Stimulated activated CD8-positive, alpha-beta memory T cell treated with anti-CD3 and anti-CD28 coated beads, Interleukin-15, amount 100 ng/mL, for 4 hours (primary cell): ENCODE data around the gene KLK4.

Experiments
- DNase-seq, 2 donors: peaks; one replicate each; pipeline ENCODE4 v3.0.0-alpha.2; 2020; ENCODE audit warnings: low read depth in 2 of 2

The KLK4 gene

GRCh38 chr19:50911206-50912101, at the start of gene KLK4:
TSS of gene KLK4 (minus strand) at chr19:50911395. CDS start at chr19:50910738, 657 bp downstream.
- no peak for DNase-seq

- no peak for DNase-seq
These were observed 48.7 kb upstream of the KLK4 start for GRCh38 chr19:50959731-50960500.

- no peak for DNase-seq
These were observed 46.4 kb upstream of the KLK4 start for GRCh38 chr19:50957587-50957986.

- no peak for DNase-seq
These were observed 41.7 kb upstream of the KLK4 start, which contains the start of gene KLK5 for GRCh38 chr19:50952910-50953309. TSS of gene KLK5 (minus strand) at chr19:50953038. CDS start at chr19:50952657, 381 bp downstream.

GRCh38 chr19:50949861-50950260, 38.7 kb upstream of the KLK4 start:
- DNase-seq, result no peak

- DNase-seq, result no peak
These were observed 35.9 kb upstream of the KLK4 start for GRCh38 chr19:50947123-50947522.

- no peak for DNase-seq
These were observed 33.6 kb upstream of the KLK4 start for GRCh38 chr19:50944795-50945194.

GRCh38 chr19:50943074-50943828, 32.1 kb upstream of the KLK4 start:
- no peak for DNase-seq

GRCh38 chr19:50939596-50939995, 28.4 kb upstream of the KLK4 start:
- no peak for DNase-seq

- no peak for DNase-seq
These were observed 22.4 kb upstream of the KLK4 start for GRCh38 chr19:50933640-50934039.

GRCh38 chr19:50932690-50933083, 21.5 kb upstream of the KLK4 start:
- DNase-seq, result no peak

- DNase-seq, result no peak
These were observed 21.0 kb upstream of the KLK4 start for GRCh38 chr19:50932018-50932689.

- no peak for DNase-seq
These were observed 19.8 kb upstream of the KLK4 start for GRCh38 chr19:50931023-50931422.

- no peak for DNase-seq
These were observed 17.6 kb upstream of the KLK4 start for GRCh38 chr19:50928831-50929230.

- no peak for DNase-seq
These were observed 14.9 kb upstream of the KLK4 start for GRCh38 chr19:50926144-50926543.

- no peak for DNase-seq
These were observed 14.5 kb upstream of the KLK4 start for GRCh38 chr19:50925734-50926133.

- DNase-seq, result no peak
These were observed 13.4 kb upstream of the KLK4 start for GRCh38 chr19:50924586-50924985.

GRCh38 chr19:50922317-50922853, 11.2 kb upstream of the KLK4 start:
- peak; percentile 26 to 53 for DNase-seq

- no peak for DNase-seq
These were observed 10.5 kb upstream of the KLK4 start for GRCh38 chr19:50921426-50922316.

- no peak for DNase-seq
These were observed 4.9 kb upstream of the KLK4 start for GRCh38 chr19:50916069-50916468.
